IMR-90 (cell line): ENCODE data around the gene TNRC6B. TPM values are rescaled to one million over a fixed set of nuclear protein-coding genes. Genes with fewer than 3 reads are reported as not detected.

Experiments
- ATAC-seq: fragments of 200-7000 bp; cut with Tn5 transposase; 2 replicates; pipeline ENCODE4 v1.9.1; 2020; ENCODE audit warnings: low read depth, mild to moderate bottlenecking, moderate library complexity
- BruUV-seq: library from RNA; stranded (reverse); fragments of 400-500 nt; replicated peaks from 2 replicates; lab custom pipeline; 2021; lab: Mats Ljungman, UMichigan
- CTCF ChIA-PET: fragments of 300-600 bp; formaldehyde crosslinking; extraction: SDS; loops from one replicate; lab custom pipeline; 2021; ENCODE audit warnings: antibody characterized with exemption; lab: Yijun Ruan, JAX
- POLR2A ChIA-PET: fragments of 300-600 bp; sonication (Branson Sonifier 250); formaldehyde crosslinking; loops from one replicate; lab custom pipeline; 2022; ENCODE audit warnings: antibody characterized with exemption; ENCODE audit not compliant: unreplicated experiment; lab: Charles Lee
- DNase-seq: peaks from one replicate; pipeline ENCODE4 v3.0.0; 2013
- H2AFZ ChIP-seq: replicated peaks from 2 replicates; pipeline ENCODE3; 2013; ENCODE audit warnings: low read length, mild to moderate bottlenecking; ENCODE audit not compliant: poor library complexity
- H2AK5ac ChIP-seq: 2 replicates; pipeline ENCODE4 v1.6.1; 2013; ENCODE audit warnings: low read depth, low read length, inconsistent platforms
- H2AK9ac ChIP-seq: replicated peaks from 2 replicates; pipeline ENCODE3; 2013; ENCODE audit warnings: mild to moderate bottlenecking, low read depth, low read length, moderate library complexity; ENCODE audit not compliant: poor library complexity
- H2BK120ac ChIP-seq: 2 replicates; pipeline ENCODE4 v1.6.1; 2013; ENCODE audit warnings: low read depth, low read length, inconsistent platforms
- H2BK15ac ChIP-seq: 3 replicates; pipeline ENCODE4 v1.6.1; 2013; ENCODE audit warnings: low read depth, low read length, inconsistent platforms
- H2BK20ac ChIP-seq: 2 replicates; pipeline ENCODE4 v1.6.1; 2013; ENCODE audit warnings: low read depth, mild to moderate bottlenecking, inconsistent platforms, low read length, moderate library complexity
- H2BK5ac ChIP-seq: 2 replicates; pipeline ENCODE4 v1.6.1; 2013; ENCODE audit warnings: mild to moderate bottlenecking, low read depth, low read length, inconsistent platforms; ENCODE audit not compliant: poor library complexity, severe bottlenecking
- H3K14ac ChIP-seq: replicated peaks from 2 replicates; pipeline ENCODE4 v1.6.1; 2013; ENCODE audit warnings: low read depth, low read length, inconsistent platforms
- H3K18ac ChIP-seq: 2 replicates; pipeline ENCODE4 v1.6.1; 2013; ENCODE audit warnings: low read depth, low read length, control low read depth
- H3K23ac ChIP-seq: 2 replicates; pipeline ENCODE4 v1.6.1; 2013; ENCODE audit warnings: low read depth, low read length, inconsistent platforms
- H3K27ac ChIP-seq: 2 replicates; pipeline ENCODE4 v1.5.1; 2013; ENCODE audit warnings: mild to moderate bottlenecking, control low read depth, low read length; ENCODE audit not compliant: insufficient read depth
- H3K27me3 ChIP-seq: 2 replicates; pipeline ENCODE4 v1.6.1; 2013; ENCODE audit warnings: low read length; ENCODE audit not compliant: control insufficient read depth, insufficient read depth
- H3K36me3 ChIP-seq: 2 replicates; pipeline ENCODE4 v1.6.1; 2013; ENCODE audit warnings: low read length, mixed read lengths; ENCODE audit not compliant: control insufficient read depth, insufficient read depth
- H3K4ac ChIP-seq: 2 replicates; pipeline ENCODE4 v1.6.1; 2013; ENCODE audit warnings: low read depth, low read length, inconsistent platforms
- H3K4me1 ChIP-seq: 2 replicates; pipeline ENCODE4 v1.6.1; 2013; ENCODE audit warnings: low read length, mixed read lengths; ENCODE audit not compliant: control insufficient read depth, insufficient read depth
- H3K4me2 ChIP-seq: 2 replicates; pipeline ENCODE4 v1.6.1; 2013; ENCODE audit warnings: low read depth, mild to moderate bottlenecking, control low read depth, low read length, moderate library complexity
- H3K4me3 ChIP-seq: 2 replicates; pipeline ENCODE4 v1.5.1; 2013; ENCODE audit warnings: low read depth, mild to moderate bottlenecking, control low read depth, low read length, moderate library complexity; ENCODE audit not compliant: insufficient read depth
- H3K56ac ChIP-seq: 2 replicates; pipeline ENCODE4 v1.6.1; 2013; ENCODE audit warnings: low read length, inconsistent platforms; ENCODE audit not compliant: insufficient read depth; ENCODE audit errors: extremely low read depth
- H3K79me1 ChIP-seq, 2 experiments: 2 replicates each; pipeline ENCODE4 v1.6.1; 2013; ENCODE audit warnings: low read length in 2 of 2, inconsistent platforms in 1 of 2, low read depth in 1 of 2
- H3K9ac ChIP-seq: 2 replicates; pipeline ENCODE4 v1.6.1; 2013; ENCODE audit warnings: low read depth, low read length, control low read depth
- H3K9me1 ChIP-seq: 2 replicates; pipeline ENCODE4 v1.6.1; 2013; ENCODE audit warnings: low read length, inconsistent platforms; ENCODE audit not compliant: insufficient read depth
- H3K9me3 ChIP-seq: 2 replicates; pipeline ENCODE4 v1.6.1; 2013; ENCODE audit warnings: low read length; ENCODE audit not compliant: control insufficient read depth, insufficient read depth
- H4K20me1 ChIP-seq: 2 replicates; pipeline ENCODE4 v1.6.1; 2013; ENCODE audit warnings: low read length, inconsistent platforms; ENCODE audit not compliant: insufficient read depth
- H4K5ac ChIP-seq: 2 replicates; pipeline ENCODE4 v1.6.1; 2013; ENCODE audit warnings: mild to moderate bottlenecking, low read depth, low read length, control low read depth
- H4K8ac ChIP-seq, 2 experiments: 2 replicates each; pipeline ENCODE4 v1.6.1; 2013; ENCODE audit warnings: low read depth in 2 of 2, low read length in 2 of 2, control low read depth in 1 of 2, inconsistent platforms in 1 of 2
- H4K91ac ChIP-seq: 2 replicates; pipeline ENCODE4 v1.6.1; 2013; ENCODE audit warnings: low read depth, low read length, inconsistent platforms; ENCODE audit not compliant: insufficient read depth
- BHLHE40 ChIP-seq: fragments of 150-350 bp; IDR thresholded peaks from 2 replicates; pipeline ENCODE4 v1.6.1; 2016; ENCODE audit warnings: mild to moderate bottlenecking, low read depth, low read length
- CEBPB ChIP-seq: IDR thresholded peaks from 2 replicates; pipeline ENCODE4 v1.6.1; 2012; ENCODE audit warnings: low read depth, low read length, improper control_type of control experiment
- CHD1 ChIP-seq: IDR thresholded peaks from 2 replicates; pipeline ENCODE4 v1.6.1; 2012; ENCODE audit warnings: low read depth, low read length, improper control_type of control experiment
- CTCF ChIP-seq: conservative IDR thresholded peaks from 2 replicates; pipeline ENCODE4 v1.5.1; 2012; ENCODE audit warnings: mild to moderate bottlenecking, low read depth, low read length, improper control_type of control experiment
- ELK1 ChIP-seq: fragments of 150-350 bp; IDR thresholded peaks from 2 replicates; pipeline ENCODE4 v1.6.1; 2016; ENCODE audit warnings: low read depth, mild to moderate bottlenecking, low read length, moderate library complexity, borderline replicate concordance
- FOS ChIP-seq: fragments of 150-350 bp; IDR thresholded peaks from 2 replicates; pipeline ENCODE4 v1.6.1; 2016; ENCODE audit warnings: low read depth, low read length
- MAFK ChIP-seq: IDR thresholded peaks from 2 replicates; pipeline ENCODE4 v1.6.1; 2012; ENCODE audit warnings: low read depth, low read length, improper control_type of control experiment
- MAZ ChIP-seq: IDR thresholded peaks from 2 replicates; pipeline ENCODE4 v1.6.1; 2012; ENCODE audit warnings: low read depth, mild to moderate bottlenecking, low read length, improper control_type of control experiment, moderate library complexity, borderline replicate concordance
- MXI1 ChIP-seq: IDR thresholded peaks from 2 replicates; pipeline ENCODE4 v1.6.1; 2012; ENCODE audit warnings: low read depth, mild to moderate bottlenecking, low read length, moderate library complexity, borderline replicate concordance
- NFE2L2 ChIP-seq: fragments of 150-350 bp; IDR thresholded peaks from 2 replicates; pipeline ENCODE4 v1.6.1; 2016; ENCODE audit warnings: low read depth, mild to moderate bottlenecking, low read length
- POLR2A ChIP-seq: IDR thresholded peaks from 2 replicates; pipeline ENCODE4 v1.6.1; 2012; ENCODE audit warnings: mild to moderate bottlenecking, low read depth, low read length
- RAD21 ChIP-seq: IDR thresholded peaks from 2 replicates; pipeline ENCODE4 v1.6.1; 2012; ENCODE audit warnings: low read length, improper control_type of control experiment
- RCOR1 ChIP-seq: IDR thresholded peaks from 2 replicates; pipeline ENCODE4 v1.6.1; 2012; ENCODE audit warnings: mild to moderate bottlenecking, low read length, improper control_type of control experiment; ENCODE audit not compliant: insufficient replicate concordance
- RFX5 ChIP-seq: IDR thresholded peaks from 2 replicates; pipeline ENCODE4 v1.8.0; 2012; ENCODE audit warnings: low read depth, mild to moderate bottlenecking, low read length, moderate library complexity
- SMC3 ChIP-seq: fragments of 150-350 bp; IDR thresholded peaks from 2 replicates; pipeline ENCODE4 v1.6.1; 2016; ENCODE audit warnings: low read depth, mild to moderate bottlenecking, antibody characterized with exemption, low read length, moderate library complexity
- USF2 ChIP-seq: fragments of 150-350 bp; IDR thresholded peaks from 2 replicates; pipeline ENCODE4 v1.6.1; 2017; ENCODE audit warnings: mild to moderate bottlenecking, antibody characterized with exemption, low read length, low read depth
- WGBS, 2 experiments: methylation state at CpG; one replicate each; pipeline versions ENCODE4 v1.1.5 to v1.1.7; 2013; ENCODE audit warnings: missing lambda C conversion rate in 2 of 2; ENCODE audit not compliant: insufficient read length in 1 of 2; ENCODE audit errors: extremely low coverage in 2 of 2; 5-methylcytosine and 5-hydroxymethylcytosine counted together
- dilution Hi-C: fragments of 300-500 bp; cut with HindIII; formaldehyde crosslinking; loops from one replicate; pipeline ENCODE4 v1.14.3; 2018; ENCODE audit warnings: low sequenced_read_pairs; ENCODE audit not compliant: unreplicated experiment
- in situ Hi-C: fragments of 300-500 bp; cut with MboI; formaldehyde crosslinking; loops from 3 replicates; pipeline ENCODE4 v1.14.3; 2019; ENCODE audit warnings: low sequenced_read_pairs, inconsistent platforms, mixed read lengths
- intact Hi-C: fragments of 100-400 bp; cut with micrococcal nuclease; formaldehyde crosslinking; loops from 2 replicates; pipeline ENCODE4 v1.10.0; 2022
- polyA plus RNA-seq, 3 experiments: library from polyadenylated mRNA; depleted of rRNA; stranded (reverse); fragments of >200 nt; gene quantifications; 2 replicates each; pipeline ENCODE4 v1.2.3, GENCODE V29; 2012; ENCODE audit warnings: low replicate concordance in 1 of 3
- total RNA-seq: library from RNA; depleted of rRNA; stranded (reverse); fragments of >200 nt; gene quantifications from 2 replicates; pipeline ENCODE4 v1.2.3, GENCODE V29; 2012

Gene TNRC6B
- total and polyA plus RNA-seq, 2 of the 4 experiments (the other 2 are of a cell fraction): 3.9 to 17.0 TPM

DNA sequence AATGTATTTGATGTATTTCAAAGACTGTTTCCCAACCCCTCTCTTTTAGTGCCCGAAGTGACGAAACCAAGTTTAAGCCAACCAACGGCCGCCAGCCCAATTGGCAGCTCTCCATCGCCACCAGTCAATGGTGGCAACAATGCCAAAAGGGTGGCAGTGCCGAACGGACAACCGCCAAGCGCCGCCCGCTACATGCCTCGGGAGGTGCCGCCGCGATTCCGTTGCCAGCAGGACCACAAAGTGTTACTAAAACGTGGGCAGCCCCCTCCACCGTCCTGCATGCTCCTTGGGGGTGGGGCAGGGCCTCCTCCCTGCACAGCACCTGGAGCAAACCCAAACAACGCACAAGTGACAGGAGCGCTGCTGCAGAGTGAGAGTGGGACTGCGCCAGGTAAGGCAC is 84.1 kb downstream of the TNRC6B start:
- no peak overlapping the region for H3K9ac ChIP-seq
- no peak overlapping the region for H3K23ac ChIP-seq
- TF ChIP-seq CEBPB (no peak), POLR2A (no peak), FOS (no peak), RAD21 (no peak), USF2 (no peak), CHD1 (no peak), MAZ (no peak), NFE2L2 (no peak), ELK1 (no peak), MAFK (no peak), RCOR1 (no peak), BHLHE40 (no peak), CTCF (no peak), RFX5 (no peak), SMC3 (no peak), MXI1 (no peak)
- no peak overlapping the region for H3K4me2 ChIP-seq
- H3K4me1 ChIP-seq: peaks cover 9% of the 10 kb centered on the region; the same call in 1 of the 2 replicates
- WGBS, 2 experiments: 95% methylated on average over 3 of the region's 21 CpGs; no CpG with 5 or more reads in 1 of the 2 experiments
- BruUV-seq: no TSS peak
- H4K91ac ChIP-seq: no peak overlapping the region
- H3K4me3 ChIP-seq: no peak overlapping the region
- H3K18ac ChIP-seq: no peak overlapping the region
- no peak overlapping the region for H4K5ac ChIP-seq
- H2BK20ac ChIP-seq: no peak overlapping the region
- no peaks in the 10 kb centered on the region for H3K9me3 ChIP-seq
- peaks cover 30% of the 10 kb centered on the region for H3K36me3 ChIP-seq
- dilution Hi-C loops (no loop called here), intact Hi-C loops (no loop called here), in situ Hi-C loops (loop anchor here (10.0 kb wide), 1 partner anchor 197 kb away; no protein-coding TSS in a partner anchor)
- no peak overlapping the region for H2AK5ac ChIP-seq
- H3K27ac ChIP-seq: no peak overlapping the region
- ATAC-seq (no peak), DNase-seq (no peak)
- H3K14ac ChIP-seq: no peak overlapping the region
- ChIA-PET CTCF (no interaction called here), POLR2A (no interaction called here)
- no peak overlapping the region for H4K8ac ChIP-seq
- H2BK120ac ChIP-seq: no peak overlapping the region
- H2AFZ ChIP-seq: no peak overlapping the region
- no peak overlapping the region for H3K56ac ChIP-seq
- H3K4ac ChIP-seq: no peak overlapping the region
- peaks cover 28% of the 10 kb centered on the region for H3K9me1 ChIP-seq
- H2BK5ac ChIP-seq: no peak overlapping the region
- H3K27me3 ChIP-seq: no peaks in the 10 kb centered on the region
- H2BK15ac ChIP-seq: no peak overlapping the region
- H4K20me1 ChIP-seq: peaks cover 13% of the 10 kb centered on the region
- peaks cover 25 to 65% of the 10 kb centered on the region in 2 experiments for H3K79me1 ChIP-seq
- no peak overlapping the region for H2AK9ac ChIP-seq
